ENCODE measurements around the gene CLMN. TPM values are rescaled to one million over a fixed set of nuclear protein-coding genes. Genes with fewer than 3 reads are reported as not detected.

The CLMN gene, protein sequence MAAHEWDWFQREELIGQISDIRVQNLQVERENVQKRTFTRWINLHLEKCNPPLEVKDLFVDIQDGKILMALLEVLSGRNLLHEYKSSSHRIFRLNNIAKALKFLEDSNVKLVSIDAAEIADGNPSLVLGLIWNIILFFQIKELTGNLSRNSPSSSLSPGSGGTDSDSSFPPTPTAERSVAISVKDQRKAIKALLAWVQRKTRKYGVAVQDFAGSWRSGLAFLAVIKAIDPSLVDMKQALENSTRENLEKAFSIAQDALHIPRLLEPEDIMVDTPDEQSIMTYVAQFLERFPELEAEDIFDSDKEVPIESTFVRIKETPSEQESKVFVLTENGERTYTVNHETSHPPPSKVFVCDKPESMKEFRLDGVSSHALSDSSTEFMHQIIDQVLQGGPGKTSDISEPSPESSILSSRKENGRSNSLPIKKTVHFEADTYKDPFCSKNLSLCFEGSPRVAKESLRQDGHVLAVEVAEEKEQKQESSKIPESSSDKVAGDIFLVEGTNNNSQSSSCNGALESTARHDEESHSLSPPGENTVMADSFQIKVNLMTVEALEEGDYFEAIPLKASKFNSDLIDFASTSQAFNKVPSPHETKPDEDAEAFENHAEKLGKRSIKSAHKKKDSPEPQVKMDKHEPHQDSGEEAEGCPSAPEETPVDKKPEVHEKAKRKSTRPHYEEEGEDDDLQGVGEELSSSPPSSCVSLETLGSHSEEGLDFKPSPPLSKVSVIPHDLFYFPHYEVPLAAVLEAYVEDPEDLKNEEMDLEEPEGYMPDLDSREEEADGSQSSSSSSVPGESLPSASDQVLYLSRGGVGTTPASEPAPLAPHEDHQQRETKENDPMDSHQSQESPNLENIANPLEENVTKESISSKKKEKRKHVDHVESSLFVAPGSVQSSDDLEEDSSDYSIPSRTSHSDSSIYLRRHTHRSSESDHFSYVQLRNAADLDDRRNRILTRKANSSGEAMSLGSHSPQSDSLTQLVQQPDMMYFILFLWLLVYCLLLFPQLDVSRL
- 11.1 TPM for total RNA-seq
- polyA plus RNA-seq: 4.3 TPM

DNA sequence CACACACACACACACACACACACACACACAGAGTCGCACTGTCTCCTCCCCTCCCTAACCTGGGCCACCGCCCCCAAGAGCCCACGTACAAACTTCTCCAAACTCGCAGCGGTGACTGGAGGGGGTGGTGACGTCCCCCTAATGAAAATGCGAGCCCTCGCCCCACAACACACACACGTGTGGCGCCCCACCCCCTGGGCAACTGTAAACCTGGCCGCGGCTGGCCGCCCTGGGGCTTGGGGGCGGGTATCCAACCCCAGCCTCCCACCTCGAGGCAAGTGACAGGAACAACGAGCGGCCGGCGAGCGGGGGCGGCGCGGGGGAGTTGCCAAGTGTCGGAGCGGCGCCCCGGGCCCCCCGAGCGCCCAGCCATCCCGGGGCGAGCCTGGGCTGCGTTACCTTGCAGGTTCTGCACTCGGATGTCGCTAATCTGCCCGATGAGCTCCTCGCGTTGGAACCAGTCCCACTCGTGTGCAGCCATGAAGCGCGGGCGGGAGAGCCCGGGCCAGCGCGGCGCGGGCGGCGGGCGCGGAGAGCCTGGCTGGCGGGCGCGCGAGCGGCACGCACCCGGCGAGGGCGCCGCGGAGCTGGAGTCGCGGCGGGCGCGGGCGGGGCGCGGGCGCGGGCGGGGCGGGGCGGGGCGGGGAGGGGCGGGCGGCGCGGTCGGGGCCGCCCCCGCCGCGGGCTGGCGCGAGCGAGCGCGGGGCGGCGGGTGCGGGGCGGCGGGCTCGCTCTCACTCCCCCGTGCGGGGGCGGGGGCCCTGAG is at the start of gene CLMN:
TSS of gene CLMN (minus strand) at position 597 of the 766 bp plus-strand sequence. CDS start at position 481, 116 bp downstream.
- Histone ChIP-seq H3K4me3 (ENCODE audit: low read depth, low read length) (peak within 1 kb of the TSS; percentile 71), H3K36me3 (ENCODE audit: insufficient read depth) (no peaks in the 10 kb centered on the region), H3K27ac (ENCODE audit: low read depth) (no peak within 1 kb of the TSS), H3K4me1 (ENCODE audit: insufficient read depth) (no peaks in the 10 kb centered on the region)
- WGBS: under 1% methylated on average over 82 of the region's 98 CpGs
- no peak for DNase-seq (ENCODE audit: extremely low spot score)

DNA sequence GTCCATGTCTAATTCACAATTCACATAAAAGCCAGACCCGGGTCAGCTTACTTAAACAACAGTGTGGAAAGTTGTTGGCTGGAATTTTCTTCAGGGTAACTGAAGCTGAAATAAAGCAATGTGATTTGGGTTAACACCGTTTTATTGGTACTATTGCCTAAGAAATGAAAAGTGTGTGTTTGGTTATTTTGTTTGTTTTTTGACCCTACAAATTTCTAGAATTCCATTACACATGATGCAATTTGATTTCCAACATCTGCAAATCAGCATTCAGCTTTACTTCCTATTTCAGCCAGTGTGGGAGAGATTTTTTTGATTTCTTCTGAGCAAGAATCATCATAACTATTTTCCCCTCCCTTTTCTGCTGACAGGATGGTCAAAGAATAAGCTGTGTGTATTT is 45.7 kb upstream of the CLMN start:
- H3K4me3 ChIP-seq (ENCODE audit: low read depth, low read length): no peak overlapping the region
- no peaks in the 10 kb centered on the region for H3K36me3 ChIP-seq (ENCODE audit: insufficient read depth)
- H3K4me1 ChIP-seq (ENCODE audit: insufficient read depth): no peaks in the 10 kb centered on the region
- no peak for DNase-seq (ENCODE audit: extremely low spot score)
- WGBS: 43% methylated on average over 2 of the region's 2 CpGs
- no peak overlapping the region for H3K27ac ChIP-seq (ENCODE audit: low read depth)

DNA sequence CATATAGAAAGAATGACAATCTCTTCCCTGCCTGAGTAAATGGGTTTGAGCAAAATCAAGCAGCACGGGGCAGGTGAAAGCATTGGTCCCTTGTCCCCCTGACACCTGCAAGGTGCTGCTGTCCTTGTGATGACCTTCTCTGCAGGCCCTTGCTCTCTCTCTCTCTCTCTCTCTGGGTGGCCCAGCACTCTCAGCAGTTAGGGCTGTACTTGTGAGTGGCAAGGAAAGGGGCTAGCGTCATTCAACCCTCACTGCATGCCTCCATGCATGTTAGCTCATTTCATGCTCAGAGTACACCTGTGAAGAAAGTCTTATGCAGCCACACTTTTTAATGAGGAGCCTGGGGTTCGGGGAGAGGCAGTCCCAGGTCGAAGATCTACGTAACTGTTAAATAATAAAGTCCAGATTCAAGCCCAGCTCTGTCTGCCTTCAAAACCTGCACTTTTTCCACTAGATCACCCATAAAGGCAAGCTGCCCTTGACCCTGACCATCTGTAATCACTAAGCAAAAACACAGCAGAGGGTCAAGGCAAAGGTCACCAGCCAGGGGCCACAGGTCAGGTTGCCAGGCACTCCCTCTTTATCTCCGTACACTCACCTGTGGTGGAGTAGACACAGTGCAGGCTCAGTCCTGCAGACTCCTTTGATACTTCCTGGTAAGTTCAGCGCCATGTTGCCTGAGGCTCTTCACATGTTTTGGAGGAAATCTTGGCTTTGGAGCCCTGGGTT is 44.9 kb upstream of the CLMN start:
- Histone ChIP-seq H3K27ac (ENCODE audit: low read depth) (no peak overlapping the region), H3K36me3 (ENCODE audit: insufficient read depth) (no peaks in the 10 kb centered on the region), H3K4me1 (ENCODE audit: insufficient read depth) (no peaks in the 10 kb centered on the region), H3K4me3 (ENCODE audit: low read depth, low read length) (no peak overlapping the region)
- 75% methylated on average over 7 of the region's 7 CpGs for whole genome bisulfite sequencing
- DNase-seq (ENCODE audit: extremely low spot score): no peak

DNA sequence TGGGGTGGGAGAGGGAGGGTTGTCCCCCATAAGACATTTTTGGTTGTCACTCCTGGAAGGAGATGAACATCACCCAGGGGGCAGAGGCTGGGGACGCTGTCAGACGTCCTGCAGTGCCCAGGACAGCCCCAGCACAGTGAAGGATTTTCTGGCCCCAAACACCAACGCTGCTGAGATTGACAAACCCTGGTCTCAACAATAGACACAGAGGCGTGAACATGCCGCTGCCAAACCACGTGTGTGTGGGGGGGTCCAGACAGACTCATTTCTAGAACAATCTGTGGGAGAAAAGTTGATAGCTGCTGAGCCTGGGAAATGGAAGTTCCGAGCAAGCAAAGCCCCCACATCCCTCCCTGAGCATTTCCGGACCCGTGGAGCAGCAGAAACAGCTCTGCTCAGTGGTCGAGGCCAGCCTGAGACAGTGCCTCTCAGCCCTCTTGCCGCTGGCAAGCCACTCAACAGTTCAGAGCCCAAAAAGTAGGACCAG is 43.8 kb upstream of the CLMN start:
- Histone ChIP-seq H3K4me3 (ENCODE audit: low read depth, low read length) (no peak overlapping the region), H3K4me1 (ENCODE audit: insufficient read depth) (no peaks in the 10 kb centered on the region), H3K27ac (ENCODE audit: low read depth) (no peak overlapping the region), H3K36me3 (ENCODE audit: insufficient read depth) (no peaks in the 10 kb centered on the region)
- DNase-seq (ENCODE audit: extremely low spot score): no peak
- WGBS: 66% methylated on average over 11 of the region's 11 CpGs

DNA sequence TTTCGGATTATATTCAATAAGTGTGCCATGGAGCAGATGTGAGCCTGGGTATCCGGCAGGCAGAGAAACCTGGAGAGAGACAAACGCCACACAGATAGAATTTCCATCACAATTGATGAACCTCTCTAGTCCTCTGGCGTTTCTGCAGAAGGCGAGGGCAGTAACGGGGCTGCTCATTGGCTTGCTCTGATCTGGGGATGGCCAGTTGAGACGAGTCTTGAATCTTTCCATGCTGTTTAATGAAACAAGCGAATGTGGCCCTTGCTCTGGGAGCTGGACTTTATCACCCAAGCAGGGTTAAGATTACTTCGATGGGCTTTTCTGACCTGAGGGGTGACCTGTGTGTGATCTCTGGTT is 42.4 kb upstream of the CLMN start:
- Histone ChIP-seq H3K36me3 (ENCODE audit: insufficient read depth) (no peaks in the 10 kb centered on the region), H3K4me3 (ENCODE audit: low read depth, low read length) (no peak overlapping the region), H3K4me1 (ENCODE audit: insufficient read depth) (no peaks in the 10 kb centered on the region), H3K27ac (ENCODE audit: low read depth) (no peak overlapping the region)
- no peak for DNase-seq (ENCODE audit: extremely low spot score)
- 48% methylated on average over 9 of the region's 9 CpGs for WGBS

DNA sequence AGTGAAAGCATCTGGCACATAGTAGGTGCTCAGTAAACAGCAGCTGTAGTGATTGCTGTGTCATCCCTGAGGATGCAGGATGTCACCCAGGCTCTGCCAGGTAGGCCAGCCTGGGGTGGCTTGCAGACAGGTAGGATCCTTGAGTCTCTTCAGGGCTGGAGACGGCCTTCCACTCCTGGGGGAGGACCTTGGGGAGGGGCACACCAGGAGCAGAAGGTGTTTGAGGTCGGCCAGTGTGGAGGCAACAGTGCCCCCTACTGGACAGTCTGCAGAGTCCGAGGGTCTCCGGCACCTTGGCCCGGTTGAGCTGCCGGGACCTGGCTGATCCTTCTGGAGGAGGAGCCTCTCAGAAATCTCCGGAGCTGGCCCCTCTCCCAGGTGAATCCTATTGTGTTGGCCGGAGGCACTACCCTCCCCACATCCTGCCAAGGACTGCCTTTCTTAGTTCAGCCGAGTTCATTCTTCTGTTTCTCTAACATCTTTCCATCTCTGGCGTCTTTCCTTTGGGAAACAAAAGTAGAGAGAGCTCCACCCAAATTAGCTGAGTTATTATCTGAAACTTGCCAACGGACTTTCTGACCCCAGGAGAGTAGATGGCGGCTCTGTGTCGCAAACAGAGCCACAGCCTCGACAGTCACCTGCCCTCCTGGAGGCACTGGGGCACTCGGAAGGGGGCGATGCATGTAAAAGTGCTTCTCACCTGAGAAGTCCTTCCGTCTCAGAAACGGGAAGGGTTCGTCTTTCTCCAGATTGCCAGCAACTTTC is 41.8 kb upstream of the CLMN start:
- no peak for DNase-seq (ENCODE audit: extremely low spot score)
- Histone ChIP-seq H3K27ac (ENCODE audit: low read depth) (no peak overlapping the region), H3K36me3 (ENCODE audit: insufficient read depth) (no peaks in the 10 kb centered on the region), H3K4me3 (ENCODE audit: low read depth, low read length) (no peak overlapping the region), H3K4me1 (ENCODE audit: insufficient read depth) (no peaks in the 10 kb centered on the region)
- WGBS: 23% methylated on average over 19 of the region's 19 CpGs

DNA sequence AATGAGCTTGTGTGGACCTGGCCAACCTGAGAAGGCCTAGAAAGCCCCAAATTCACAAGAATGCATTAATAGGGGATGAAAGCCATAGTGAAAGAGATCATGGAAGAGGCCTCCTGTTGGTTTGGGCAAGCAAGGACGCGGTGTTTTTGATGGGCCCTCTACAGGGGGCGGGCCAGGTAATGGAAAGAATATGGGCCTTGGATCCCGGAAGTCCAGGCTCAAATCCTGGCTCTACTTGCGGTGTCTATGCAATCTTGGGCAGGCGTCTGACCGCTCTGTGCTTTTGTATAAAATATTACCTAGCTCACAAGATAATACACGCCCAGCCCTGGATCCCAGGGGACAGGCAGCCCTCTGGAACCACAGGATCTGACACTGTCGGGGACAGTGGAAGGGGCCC is 41.1 kb upstream of the CLMN start:
- Histone ChIP-seq H3K4me3 (ENCODE audit: low read depth, low read length) (no peak overlapping the region), H3K36me3 (ENCODE audit: insufficient read depth) (no peaks in the 10 kb centered on the region)
- WGBS: 90% methylated on average over 9 of the region's 9 CpGs

DNA sequence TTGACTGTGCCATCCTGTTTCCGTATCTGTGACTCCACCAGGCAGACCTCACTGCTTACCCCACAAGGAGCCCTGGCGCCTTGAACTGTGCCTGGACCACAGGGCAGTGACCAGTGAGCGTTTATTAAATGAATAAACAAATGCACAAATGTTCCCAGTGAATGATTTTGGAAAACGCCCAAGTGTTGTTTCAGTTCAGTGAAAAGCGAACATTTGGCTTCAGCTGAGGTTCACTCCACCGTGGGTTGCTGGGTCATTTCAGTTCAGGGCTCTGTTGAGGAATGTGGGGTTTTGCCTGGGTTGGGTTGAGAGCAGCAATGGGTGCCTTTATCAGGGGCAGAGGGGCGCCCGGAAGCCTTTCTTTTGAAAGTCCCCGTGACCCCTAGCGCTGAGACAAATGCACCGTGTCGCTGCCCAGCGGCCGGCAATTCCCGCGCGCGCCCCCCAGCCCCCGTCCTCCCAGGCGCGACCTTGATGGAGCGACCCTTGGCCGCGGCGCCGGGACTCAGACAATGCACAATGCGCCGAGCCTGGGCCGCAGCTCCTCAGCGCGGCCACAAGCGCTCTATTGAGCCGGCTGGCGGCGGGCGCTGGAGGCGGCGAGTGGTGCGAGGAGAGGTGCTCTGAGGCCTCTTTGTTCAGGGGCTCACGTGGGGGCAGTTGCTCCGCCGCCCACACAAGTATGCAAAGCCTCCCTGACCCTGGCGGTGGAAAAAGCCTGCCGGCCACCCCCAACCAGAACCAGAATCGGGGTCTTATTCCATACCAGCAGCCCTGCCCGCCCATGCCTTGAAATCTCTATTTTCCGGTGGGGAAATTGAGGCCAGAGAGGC is 40.5 kb upstream of the CLMN start:
- Histone ChIP-seq H3K4me3 (ENCODE audit: low read depth, low read length) (no peak overlapping the region), H3K27ac (ENCODE audit: low read depth) (no peak overlapping the region), H3K4me1 (ENCODE audit: insufficient read depth) (no peaks in the 10 kb centered on the region), H3K36me3 (ENCODE audit: insufficient read depth) (no peaks in the 10 kb centered on the region)
- WGBS: 37% methylated on average over 47 of the region's 47 CpGs
- DNase-seq (ENCODE audit: extremely low spot score): no peak

More for the DNA sequence above, 41.1 kb upstream of the CLMN start:
- DNase-seq (ENCODE audit: extremely low spot score): no peak
- Histone ChIP-seq H3K27ac (ENCODE audit: low read depth) (no peak overlapping the region), H3K4me1 (ENCODE audit: insufficient read depth) (no peaks in the 10 kb centered on the region)

DNA sequence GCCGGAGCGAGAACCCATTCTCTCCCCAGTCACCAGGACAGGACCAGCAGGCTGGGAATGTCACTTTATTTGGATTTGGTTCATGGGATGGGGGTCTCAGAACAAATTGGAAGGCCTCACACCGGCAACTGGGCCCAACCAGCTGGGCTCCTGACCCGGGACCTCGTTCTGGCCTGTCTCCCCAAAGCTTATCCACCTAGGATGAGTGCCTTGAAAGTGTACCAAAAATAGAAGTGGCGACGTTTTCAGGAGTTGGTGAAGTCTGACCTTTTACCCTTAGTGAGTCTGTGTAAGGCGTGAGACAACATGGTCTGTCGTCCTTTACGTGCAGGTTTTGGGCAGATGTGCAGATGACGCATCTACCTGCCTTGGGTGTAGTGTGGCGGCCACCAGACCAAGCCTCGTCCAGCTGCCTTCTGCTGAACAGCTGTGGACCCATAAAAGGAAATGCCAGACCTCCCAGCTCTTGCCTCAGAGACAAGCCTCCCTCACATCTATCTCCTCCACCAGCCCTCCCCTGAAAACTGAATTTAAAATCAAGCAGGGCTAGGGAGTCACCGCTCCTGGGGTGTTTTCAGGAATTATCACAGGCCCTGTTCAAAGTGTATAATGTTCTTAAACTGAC is 36.6 kb upstream of the CLMN start:
- Histone ChIP-seq H3K36me3 (ENCODE audit: insufficient read depth) (no peaks in the 10 kb centered on the region), H3K4me1 (ENCODE audit: insufficient read depth) (no peaks in the 10 kb centered on the region), H3K27ac (ENCODE audit: low read depth) (no peak overlapping the region), H3K4me3 (ENCODE audit: low read depth, low read length) (no peak overlapping the region)
- DNase-seq (ENCODE audit: extremely low spot score): no peak
- WGBS: 75% methylated on average over 14 of the region's 14 CpGs

DNA sequence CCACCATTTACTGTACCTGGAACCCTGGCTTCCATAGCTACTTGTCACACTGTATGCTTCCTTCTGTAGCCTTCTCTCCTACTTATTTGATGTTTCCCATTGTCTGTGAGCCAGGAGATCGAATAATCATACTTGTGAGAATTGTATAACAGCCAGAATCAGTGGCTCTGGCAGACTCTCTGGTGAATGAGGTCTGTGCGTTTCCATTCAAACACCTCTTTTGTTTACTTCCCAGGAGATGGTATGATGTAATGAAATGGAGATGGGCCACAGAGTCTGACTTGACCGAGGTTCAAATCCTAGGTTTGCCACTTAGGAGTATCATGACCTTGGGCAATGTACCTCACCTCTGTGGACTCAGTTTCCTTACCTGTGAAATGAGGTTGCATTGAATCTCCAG is 35.7 kb upstream of the CLMN start:
- Histone ChIP-seq H3K4me1 (ENCODE audit: insufficient read depth) (no peaks in the 10 kb centered on the region), H3K36me3 (ENCODE audit: insufficient read depth) (no peaks in the 10 kb centered on the region), H3K27ac (ENCODE audit: low read depth) (no peak overlapping the region), H3K4me3 (ENCODE audit: low read depth, low read length) (no peak overlapping the region)
- 48% methylated on average over 3 of the region's 3 CpGs for WGBS
- no peak for DNase-seq (ENCODE audit: extremely low spot score)

DNA sequence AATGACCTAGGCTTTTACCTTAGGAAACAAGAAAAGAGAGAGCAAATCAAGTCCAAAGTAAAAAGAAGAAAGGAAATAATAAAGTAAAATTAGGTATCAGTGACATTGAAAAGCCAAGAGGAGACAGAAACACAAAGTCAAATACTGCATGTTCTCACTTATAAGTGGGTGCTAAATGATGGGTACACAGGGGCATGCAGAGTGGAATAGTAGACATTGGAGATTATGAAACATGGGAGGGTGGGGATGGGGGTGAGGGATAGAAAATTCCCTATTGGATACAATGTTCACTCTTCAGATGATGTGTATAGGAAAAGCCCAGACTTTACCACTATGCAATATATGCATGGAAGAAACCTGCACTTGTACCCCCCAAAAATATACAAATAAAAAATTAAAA is 35.1 kb upstream of the CLMN start:
- Histone ChIP-seq H3K27ac (ENCODE audit: low read depth) (no peak overlapping the region), H3K4me1 (ENCODE audit: insufficient read depth) (no peaks in the 10 kb centered on the region), H3K36me3 (ENCODE audit: insufficient read depth) (no peaks in the 10 kb centered on the region), H3K4me3 (ENCODE audit: low read depth, low read length) (no peak overlapping the region)
- DNase-seq (ENCODE audit: extremely low spot score): no peak

Measured in urinary bladder (tissue), 4 donors.